Endothelial cell of umbilical vein (primary cell): ENCODE measurements around the gene CD164L2. TPM values are rescaled to one million over a fixed set of nuclear protein-coding genes. Genes with fewer than 3 reads are reported as not detected.

Source experiments
- BruUV-seq: library from RNA; stranded (reverse); fragments of 400-500 nt; replicated peaks from 2 replicates; lab custom pipeline; 2021; lab: Mats Ljungman, UMichigan
- CTCF ChIA-PET: fragments of 300-600, 350-600 bp; sonication (Branson Sonifier 250); formaldehyde crosslinking; loops from one replicate; lab custom pipeline; 2021; ENCODE audit warnings: antibody characterized with exemption, inconsistent platforms; lab: Charles Lee
- POLR2A ChIA-PET: fragments of 300-600, 350-600 bp; sonication (Branson Sonifier 250); formaldehyde crosslinking; loops from one replicate; lab custom pipeline; 2021; ENCODE audit warnings: antibody characterized with exemption, inconsistent platforms; lab: Charles Lee
- DNase-seq: peaks from one replicate; pipeline ENCODE4 v3.0.0-alpha.2; 2011; ENCODE audit warnings: low read depth, low spot score
- FAIRE-seq: peaks from 2 replicates; lab custom pipeline; 2011; peaks lifted over from hg19 to GRCh38; lab: Jason Lieb, UNC
- H2AFZ ChIP-seq: 2 replicates; pipeline ENCODE4 v1.6.0; 2012; ENCODE audit warnings: low read depth, low read length, control low read depth, inconsistent platforms
- H3K27ac ChIP-seq: 2 replicates; pipeline ENCODE4 v1.5.1; 2011; ENCODE audit warnings: low read depth, mild to moderate bottlenecking, control low read depth, low read length, moderate library complexity; ENCODE audit not compliant: insufficient read depth
- H3K27me3 ChIP-seq, 2 experiments: 2 replicates each; pipeline versions ENCODE4 v1.6.0 to v1.6.1; 2011; ENCODE audit warnings: low read length in 2 of 2, mixed read lengths in 1 of 2; ENCODE audit not compliant: control insufficient read depth in 2 of 2, insufficient read depth in 2 of 2
- H3K36me3 ChIP-seq, 2 experiments: 2 replicates in 1 of 2; 3 replicates in 1 of 2; pipeline ENCODE4 v1.5.1; 2011; ENCODE audit warnings: low read length in 2 of 2, mild to moderate bottlenecking in 1 of 2, moderate library complexity in 1 of 2; ENCODE audit not compliant: control insufficient read depth in 2 of 2, insufficient read depth in 2 of 2; ENCODE audit errors: extremely low read depth in 1 of 2
- H3K4me1 ChIP-seq: 3 replicates; pipeline ENCODE4 v1.5.1; 2011; ENCODE audit warnings: mild to moderate bottlenecking, low read length; ENCODE audit not compliant: control insufficient read depth, insufficient read depth; ENCODE audit errors: extremely low read depth
- H3K4me2 ChIP-seq: 2 replicates; pipeline ENCODE4 v1.6.1; 2011; ENCODE audit warnings: low read length, control low read depth, mixed read lengths; ENCODE audit not compliant: insufficient read depth
- H3K4me3 ChIP-seq, 3 experiments: fragments of 200-600 bp in 1 of 3; sonication (generic), shearing (Covaris generic) in 1 of 3; replicated peaks in 1 of 3; 2 replicates each; pipeline ENCODE4 v1.5.1; 2011 to 2016; ENCODE audit warnings: control low read depth in 3 of 3, low read length in 3 of 3, mild to moderate bottlenecking in 2 of 3, inconsistent platforms in 1 of 3, low read depth in 1 of 3, moderate library complexity in 1 of 3; ENCODE audit not compliant: insufficient read depth in 1 of 3
- H3K79me2 ChIP-seq: 2 replicates; pipeline ENCODE4 v1.6.0; 2012; ENCODE audit warnings: low read length, inconsistent platforms; ENCODE audit not compliant: control insufficient read depth, insufficient read depth
- H3K9ac ChIP-seq: replicated peaks from 2 replicates; pipeline ENCODE3; 2011; ENCODE audit warnings: low read length, control low read depth; ENCODE audit not compliant: insufficient read depth; ENCODE audit errors: extremely low read depth
- H3K9me1 ChIP-seq: replicated peaks from 3 replicates; pipeline ENCODE4 v1.6.0; 2011; ENCODE audit warnings: mild to moderate bottlenecking, low read length; ENCODE audit not compliant: control insufficient read depth, insufficient read depth; ENCODE audit errors: extremely low read depth
- H3K9me3 ChIP-seq: replicated peaks from 2 replicates; pipeline ENCODE4 v1.5.1; 2012; ENCODE audit warnings: low read length, inconsistent platforms; ENCODE audit not compliant: control insufficient read depth, insufficient read depth
- H4K20me1 ChIP-seq: replicated peaks from 2 replicates; pipeline ENCODE3; 2011; ENCODE audit warnings: mild to moderate bottlenecking, low read length; ENCODE audit not compliant: control insufficient read depth, insufficient read depth; ENCODE audit errors: extremely low read depth
- CTCF ChIP-seq, 2 donors: IDR thresholded peaks; 1 replicate in 1 of 2; 2 replicates in 1 of 2; pipeline ENCODE4 v1.5.1; 2011; ENCODE audit warnings: low read length in 2 of 2, mild to moderate bottlenecking in 2 of 2, moderate library complexity in 2 of 2, control low read depth in 1 of 2, inconsistent platforms in 1 of 2, low read depth in 1 of 2; ENCODE audit not compliant: insufficient read depth in 1 of 2; ENCODE audit errors: extremely low read depth in 1 of 2
- EZH2 ChIP-seq: IDR thresholded peaks from 2 replicates; pipeline ENCODE4 v1.6.1; 2012; ENCODE audit warnings: borderline replicate concordance, low read depth, mild to moderate bottlenecking, moderate library complexity, low read length, inconsistent platforms; ENCODE audit not compliant: severe bottlenecking
- FOS ChIP-seq: IDR thresholded peaks from 2 replicates; pipeline ENCODE4 v1.6.1; 2011; ENCODE audit warnings: mild to moderate bottlenecking, low read length, moderate library complexity, borderline replicate concordance; ENCODE audit not compliant: insufficient read depth
- GATA2 ChIP-seq: IDR thresholded peaks from 2 replicates; pipeline ENCODE4 v1.7.0; 2011; ENCODE audit warnings: low read depth, mild to moderate bottlenecking, moderate library complexity, mixed read lengths, low read length; ENCODE audit not compliant: insufficient read length, insufficient read depth
- JUN ChIP-seq: IDR thresholded peaks from 2 replicates; pipeline ENCODE4 v1.6.1; 2011; ENCODE audit warnings: borderline replicate concordance, low read depth; ENCODE audit not compliant: insufficient read length, insufficient read depth
- MYC ChIP-seq: IDR thresholded peaks from one replicate; pipeline ENCODE4 v1.6.1; 2011; ENCODE audit warnings: mild to moderate bottlenecking, low read depth, low read length
- POLR2A ChIP-seq: IDR thresholded peaks from 2 replicates; pipeline ENCODE4 v1.6.1; 2012; ENCODE audit warnings: low read depth, mild to moderate bottlenecking, control low read depth, low read length
- POLR2AphosphoS5 ChIP-seq: IDR thresholded peaks from 2 replicates; pipeline ENCODE4 v1.6.1; 2012; ENCODE audit warnings: low read depth, mild to moderate bottlenecking, control low read depth, low read length, moderate library complexity; ENCODE audit not compliant: insufficient read depth
- dilution Hi-C: fragments of 300-500 bp; cut with MboI; formaldehyde crosslinking; loops from one replicate; pipeline ENCODE4 v1.15.0; 2019; ENCODE audit warnings: low sequenced_read_pairs; ENCODE audit not compliant: extremely low pct_ligation_motif_present
- intact Hi-C: fragments of 100-400 bp; cut with micrococcal nuclease; formaldehyde crosslinking; loops from one replicate; pipeline ENCODE4 v1.10.0; 2022
- polyA plus RNA-seq, 4 experiments: library from polyadenylated mRNA; depleted of rRNA in 3 of 4; stranded (reverse) in 3 of 4; unstranded in 1 of 4; fragments of >200 nt; gene quantifications; 2 replicates each; pipeline versions ENCODE4 v1.2.1 to v1.2.3, GENCODE V29; 2011 to 2012; ENCODE audit warnings: missing spikeins in 1 of 4
- total RNA-seq: library from RNA; stranded (reverse); gene quantifications from 2 replicates; pipeline ENCODE4 v1.2.3, GENCODE V29; 2021
- TF ChIP-seq, protein P1 (sequence below): IDR thresholded peaks from 2 replicates; pipeline ENCODE4 v1.6.1; 2011; ENCODE audit not compliant: insufficient read depth, insufficient read length

The CD164L2 gene
- total and polyA plus RNA-seq, 2 donors (not counting 3 experiments of a cell fraction or from before 2014, with no cell fraction given): not detected

GRCh38 chr1:27380224-27380623 lies 2.9 kb downstream of the CD164L2 start:
- POLR2A ChIA-PET: no interaction called here
- no peak for DNase-seq
- dilution Hi-C loops: no loop called here
- BruUV-seq: no TSS peak
- peaks cover 0 to 3% of the 10 kb centered on the region in 2 experiments for H3K27me3 ChIP-seq
- no peaks in the 10 kb centered on the region for H3K79me2 ChIP-seq
- no peaks in the 10 kb centered on the region for H3K9me1 ChIP-seq
- H2AFZ ChIP-seq: no peak overlapping the region
- H3K9ac ChIP-seq: no peak overlapping the region
- FAIRE-seq: no peak
- no peaks in the 10 kb centered on the region for H4K20me1 ChIP-seq
- no peak overlapping the region for H3K4me3 ChIP-seq
- CTCF ChIA-PET: interaction anchor here (0.7 kb wide), 1 partner anchor 14 kb away, joined by 3 read pairs; no protein-coding TSS in a partner anchor
- H3K27ac ChIP-seq: no peak overlapping the region
- no peak overlapping the region for H3K4me2 ChIP-seq
- no peaks in the 10 kb centered on the region for H3K4me1 ChIP-seq
- H3K36me3 ChIP-seq: no peaks in the 10 kb centered on the region
- intact Hi-C loops: no loop called here
- no peak for TF ChIP-seq EZH2
- TF ChIP-seq POLR2A: no peak
- TF ChIP-seq POLR2AphosphoS5: no peak
- no peak for TF ChIP-seq FOS
- TF ChIP-seq MYC: no peak
- no peak for TF ChIP-seq JUN
- TF ChIP-seq, protein P1, sequence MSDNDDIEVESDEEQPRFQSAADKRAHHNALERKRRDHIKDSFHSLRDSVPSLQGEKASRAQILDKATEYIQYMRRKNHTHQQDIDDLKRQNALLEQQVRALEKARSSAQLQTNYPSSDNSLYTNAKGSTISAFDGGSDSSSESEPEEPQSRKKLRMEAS: no peak
- no peak for TF ChIP-seq CTCF (IDR thresholded peaks at IDR 0.05; ENCODE audit: extremely low read depth in 1 of 2, insufficient read depth in 1 of 2, low read depth in 1 of 2, low read length in 2 of 2)
- no peak for TF ChIP-seq GATA2
- H3K9me3 ChIP-seq: no peaks in the 10 kb centered on the region
